Breast epithelium (tissue), 4 donors: Measurements from ENCODE around the gene OCEL1. TPM values are rescaled to one million over a fixed set of nuclear protein-coding genes. Genes with fewer than 3 reads are reported as not detected.

Source experiments
- DNase-seq, 2 donors: peaks; one replicate each; pipeline ENCODE4 v3.0.0-alpha.2; 2019; ENCODE audit warnings: low spot score in 2 of 2
- H3K27ac ChIP-seq, 2 donors: fragments of 200-600 bp; sonication (generic) in 1 of 2; one replicate each; pipeline ENCODE4 v1.5.1; 2016 to 2019; ENCODE audit warnings: mild to moderate bottlenecking in 1 of 2
- H3K27me3 ChIP-seq, 2 donors: fragments of 200-600 bp; sonication (generic) in 1 of 2; one replicate each; pipeline versions ENCODE4 v1.5.1 to v1.6.0; 2017 to 2019; ENCODE audit warnings: control low read depth in 1 of 2, mild to moderate bottlenecking in 1 of 2
- H3K36me3 ChIP-seq: fragments of 200-600 bp; one replicate; pipeline ENCODE4 v1.5.1; 2019
- H3K4me1 ChIP-seq, 2 donors: fragments of 200-600 bp; sonication (generic); one replicate each; pipeline ENCODE4 v1.5.1; 2016 to 2019; ENCODE audit warnings: control low read depth in 1 of 2
- H3K4me3 ChIP-seq, 3 donors: fragments of 200-600 bp; sonication (generic); 1 replicate in 2 of 3; 2 replicates in 1 of 3; pipeline ENCODE4 v1.5.1; 2016 to 2019; ENCODE audit warnings: mild to moderate bottlenecking in 3 of 3, moderate library complexity in 2 of 3
- H3K9me3 ChIP-seq, 2 donors: fragments of 200-600 bp; sonication (generic) in 1 of 2; one replicate each; pipeline ENCODE4 v1.5.1; 2016 to 2019; ENCODE audit warnings: control low read depth in 1 of 2
- POLR2A ChIP-seq: fragments of 450-650 bp; IDR thresholded peaks from one replicate; pipeline ENCODE4 v1.6.1; 2016; ENCODE audit warnings: antibody characterized with exemption, mild to moderate bottlenecking, moderate library complexity
- POLR2AphosphoS5 ChIP-seq, 3 donors: sonication (generic); formaldehyde crosslinking; IDR thresholded peaks; one replicate each; pipeline ENCODE4 v1.6.1; 2017; ENCODE audit warnings: antibody characterized with exemption in 3 of 3
- intact Hi-C: fragments of 100-400 bp; cut with DNase I; formaldehyde crosslinking; loops from one replicate; pipeline ENCODE4 v1.15.1; 2023; ENCODE audit warnings: low total_unique reads
- total RNA-seq, 3 donors: library from RNA; depleted of rRNA; stranded (reverse); fragments of >200 nt; gene quantifications; one replicate each; pipeline ENCODE4 v1.1.0, GENCODE V29; 2016
- TF ChIP-seq, protein P1 (sequence below), 3 donors: fragments of 450-650 bp; IDR thresholded peaks; one replicate each; pipeline ENCODE4 v1.5.1; 2016 to 2017; ENCODE audit warnings: antibody characterized with exemption in 3 of 3, mild to moderate bottlenecking in 3 of 3, moderate library complexity in 3 of 3

The OCEL1 gene
- total RNA-seq, 3 donors from 2014 or later = 8.8 to 13.8 (median 9.4) TPM

DNA sequence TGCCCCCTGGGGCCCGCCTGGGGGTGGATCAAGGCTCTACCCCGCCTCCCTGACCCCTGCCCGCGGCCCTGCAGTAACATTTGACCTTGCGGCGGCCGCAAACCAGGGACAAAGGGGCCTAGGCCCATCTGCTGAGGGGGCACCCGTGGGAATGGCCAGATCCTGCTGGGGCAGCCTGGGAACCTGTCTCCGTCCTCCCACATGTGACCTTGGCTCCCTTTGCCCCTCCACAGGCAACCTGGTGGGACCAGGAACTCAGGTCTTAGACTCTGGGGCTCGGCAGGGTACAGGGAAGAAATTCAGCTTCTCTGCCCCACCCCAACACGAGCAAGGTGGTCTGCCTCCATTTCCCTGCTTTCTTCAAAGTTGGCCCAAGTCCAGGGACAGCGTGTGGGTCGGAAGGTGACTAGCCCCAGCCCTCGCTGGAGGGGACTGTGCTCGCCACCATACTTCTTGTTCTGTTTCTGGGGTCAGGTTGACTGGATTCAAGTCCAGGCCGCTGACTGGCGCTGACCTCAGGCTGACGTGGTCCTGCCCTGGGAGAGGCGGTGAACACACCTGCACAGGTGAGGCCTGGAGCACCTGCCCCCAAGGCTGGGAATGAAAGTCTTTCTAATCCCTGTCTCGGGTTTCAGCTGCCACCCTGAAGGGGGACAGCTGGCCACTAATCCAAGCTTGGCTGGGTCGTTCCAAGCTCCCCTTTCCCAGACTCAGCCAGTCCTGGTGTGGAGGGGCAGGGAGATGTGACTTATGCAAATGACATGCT lies 22.2 kb downstream of the OCEL1 start:
- no peaks in the 10 kb centered on the region for H3K27me3 ChIP-seq
- no peaks in the 10 kb centered on the region for H3K9me3 ChIP-seq
- no peak overlapping the region for H3K27ac ChIP-seq
- H3K36me3 ChIP-seq = no peaks in the 10 kb centered on the region
- DNase-seq = no peak
- TF ChIP-seq POLR2AphosphoS5 (IDR thresholded peaks at IDR 0.05) (no peak), POLR2A (no peak)
- TF ChIP-seq, protein P1, sequence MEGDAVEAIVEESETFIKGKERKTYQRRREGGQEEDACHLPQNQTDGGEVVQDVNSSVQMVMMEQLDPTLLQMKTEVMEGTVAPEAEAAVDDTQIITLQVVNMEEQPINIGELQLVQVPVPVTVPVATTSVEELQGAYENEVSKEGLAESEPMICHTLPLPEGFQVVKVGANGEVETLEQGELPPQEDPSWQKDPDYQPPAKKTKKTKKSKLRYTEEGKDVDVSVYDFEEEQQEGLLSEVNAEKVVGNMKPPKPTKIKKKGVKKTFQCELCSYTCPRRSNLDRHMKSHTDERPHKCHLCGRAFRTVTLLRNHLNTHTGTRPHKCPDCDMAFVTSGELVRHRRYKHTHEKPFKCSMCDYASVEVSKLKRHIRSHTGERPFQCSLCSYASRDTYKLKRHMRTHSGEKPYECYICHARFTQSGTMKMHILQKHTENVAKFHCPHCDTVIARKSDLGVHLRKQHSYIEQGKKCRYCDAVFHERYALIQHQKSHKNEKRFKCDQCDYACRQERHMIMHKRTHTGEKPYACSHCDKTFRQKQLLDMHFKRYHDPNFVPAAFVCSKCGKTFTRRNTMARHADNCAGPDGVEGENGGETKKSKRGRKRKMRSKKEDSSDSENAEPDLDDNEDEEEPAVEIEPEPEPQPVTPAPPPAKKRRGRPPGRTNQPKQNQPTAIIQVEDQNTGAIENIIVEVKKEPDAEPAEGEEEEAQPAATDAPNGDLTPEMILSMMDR (IDR thresholded peaks at IDR 0.05) = no peak
- H3K4me1 ChIP-seq = peaks cover 6 to 7% of the 10 kb centered on the region in 2 donors
- no peak overlapping the region for H3K4me3 ChIP-seq
- intact Hi-C loops = no loop called here

DNA sequence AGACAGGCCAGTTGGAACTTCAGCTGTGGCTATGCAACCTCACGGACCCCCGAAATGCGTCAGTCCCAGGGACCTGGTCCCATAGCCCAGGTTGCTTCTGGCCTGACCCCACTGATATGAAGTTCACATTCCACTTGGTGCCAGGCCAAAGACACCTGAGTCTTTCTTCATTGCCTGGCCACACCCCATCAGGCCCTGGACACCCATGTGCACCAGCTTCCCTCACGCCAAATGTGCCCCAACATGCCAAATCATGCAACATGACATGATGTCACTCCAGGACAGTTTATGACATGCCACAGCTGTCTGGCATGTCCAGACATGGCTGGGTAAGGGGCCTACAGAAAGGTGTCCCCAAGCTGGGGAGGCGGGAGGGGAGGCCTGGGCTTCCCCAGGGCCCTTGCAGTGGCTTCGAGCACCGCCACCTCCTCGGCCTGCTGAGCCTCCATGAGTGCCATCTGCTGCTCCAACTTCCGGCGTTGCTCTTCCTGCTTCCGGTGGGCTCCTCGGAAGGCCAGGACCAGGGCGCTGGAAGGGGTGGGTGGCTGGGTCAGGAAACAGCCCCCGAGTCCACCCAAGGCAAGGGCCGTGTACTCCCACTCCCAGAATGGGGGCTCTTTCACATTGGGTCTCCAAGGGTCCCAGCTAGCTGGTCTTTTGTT lies 24.0 kb downstream of the OCEL1 start:
- TF ChIP-seq POLR2AphosphoS5 (IDR thresholded peaks at IDR 0.05) (no peak), POLR2A (no peak)
- TF ChIP-seq, protein P1 (IDR thresholded peaks at IDR 0.05) = no peak
- H3K27me3 ChIP-seq = no peaks in the 10 kb centered on the region
- H3K4me3 ChIP-seq = no peak overlapping the region
- no peaks in the 10 kb centered on the region for H3K9me3 ChIP-seq
- no peak for DNase-seq
- intact Hi-C loops = no loop called here
- peaks cover 6 to 7% of the 10 kb centered on the region in 2 donors for H3K4me1 ChIP-seq
- no peak overlapping the region for H3K27ac ChIP-seq
- no peaks in the 10 kb centered on the region for H3K36me3 ChIP-seq

DNA sequence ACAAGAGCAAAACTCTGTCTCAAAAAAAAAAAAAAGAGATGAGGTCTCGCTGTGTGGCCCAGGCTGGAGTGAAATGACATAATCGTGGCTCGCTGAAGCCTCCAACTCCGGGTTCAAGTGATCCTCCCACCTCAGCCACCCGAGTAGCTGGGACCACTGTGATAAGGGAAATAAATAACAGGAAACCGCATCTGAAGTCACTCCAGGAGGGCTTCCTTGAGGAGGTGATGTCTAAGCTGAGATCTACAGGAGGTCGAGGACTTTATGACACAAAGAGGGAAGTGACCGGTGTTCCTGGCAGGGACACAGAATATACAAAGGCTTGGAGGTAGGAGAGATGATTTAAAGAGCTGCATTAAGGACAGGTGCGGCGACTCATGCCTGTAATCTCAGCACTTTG lies 28.6 kb downstream of the OCEL1 start:
- Histone ChIP-seq H3K27ac (no peak overlapping the region), H3K9me3 (peaks cover 6 to 7% of the 10 kb centered on the region in 2 donors), H3K27me3 (no peaks in the 10 kb centered on the region), H3K4me1 (no peaks in the 10 kb centered on the region), H3K36me3 (no peaks in the 10 kb centered on the region), H3K4me3 (no peak overlapping the region)
- DNase-seq = no peak
- intact Hi-C loops = no loop called here
- no peak for TF ChIP-seq POLR2AphosphoS5 (IDR thresholded peaks at IDR 0.05)
- TF ChIP-seq POLR2A = no peak
- TF ChIP-seq, protein P1 (IDR thresholded peaks at IDR 0.05) = no peak

DNA sequence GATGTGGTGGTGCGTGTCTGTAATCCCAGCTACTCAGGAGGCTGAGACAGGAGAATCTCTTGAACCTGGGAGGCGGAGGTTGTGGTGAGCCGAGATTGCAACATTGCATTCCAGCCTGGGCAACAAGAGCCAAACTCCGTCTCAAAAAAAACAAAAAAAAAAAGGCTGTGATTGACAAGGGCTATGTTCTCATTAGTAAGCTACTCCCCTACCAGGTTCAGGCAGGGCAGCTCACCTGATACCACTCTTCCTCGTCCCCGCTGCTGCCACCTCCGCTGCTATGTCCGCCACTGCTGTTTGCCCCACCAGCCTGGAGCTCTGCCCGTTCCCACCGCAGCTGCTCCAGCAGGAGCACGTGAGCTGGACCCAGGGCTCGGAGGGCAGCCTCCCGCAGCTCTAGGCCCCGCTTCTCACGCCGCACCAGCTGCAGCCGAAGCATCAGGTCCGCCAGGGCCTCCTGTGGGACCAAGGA lies 29.2 kb downstream of the OCEL1 start:
- TF ChIP-seq, protein P1 (IDR thresholded peaks at IDR 0.05) = no peak
- TF ChIP-seq POLR2A = no peak
- TF ChIP-seq POLR2AphosphoS5 (IDR thresholded peaks at IDR 0.05) = no peak
- Histone ChIP-seq H3K27me3 (no peaks in the 10 kb centered on the region), H3K4me1 (no peaks in the 10 kb centered on the region), H3K27ac (no peak overlapping the region), H3K9me3 (peaks cover 6 to 11% of the 10 kb centered on the region in 2 donors), H3K4me3 (no peak overlapping the region), H3K36me3 (no peaks in the 10 kb centered on the region)
- no peak for DNase-seq
- intact Hi-C loops = no loop called here

DNA sequence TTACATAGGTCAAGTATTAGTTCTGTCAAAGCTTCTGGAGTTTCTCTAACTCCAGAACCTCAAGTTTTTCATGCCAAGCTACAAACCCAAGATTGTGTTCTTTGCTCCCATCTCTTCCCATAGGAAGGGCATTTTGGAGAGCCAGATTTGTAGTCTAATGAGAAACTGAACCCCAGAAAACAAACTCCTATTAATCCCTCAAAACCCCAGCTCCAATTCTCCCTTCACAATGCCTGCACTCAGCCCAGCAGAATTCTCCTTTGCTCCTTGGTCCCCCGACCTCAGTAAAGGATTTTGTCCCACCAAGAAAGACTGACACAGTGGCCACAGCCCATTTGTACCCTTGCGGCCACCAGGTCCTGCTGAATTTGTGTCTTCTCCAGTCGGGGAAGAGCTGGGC lies 30.1 kb downstream of the OCEL1 start:
- TF ChIP-seq POLR2A = no peak
- TF ChIP-seq, protein P1 (IDR thresholded peaks at IDR 0.05) = no peak
- TF ChIP-seq POLR2AphosphoS5 (IDR thresholded peaks at IDR 0.05) = no peak
- H3K27me3 ChIP-seq = no peaks in the 10 kb centered on the region
- H3K36me3 ChIP-seq = no peaks in the 10 kb centered on the region
- intact Hi-C loops = no loop called here
- no peak overlapping the region for H3K4me3 ChIP-seq
- no peak for DNase-seq
- no peaks in the 10 kb centered on the region for H3K4me1 ChIP-seq
- H3K27ac ChIP-seq = no peak overlapping the region
- H3K9me3 ChIP-seq = peaks cover 6 to 11% of the 10 kb centered on the region in 2 donors
